A549 (cell line): ENCODE data around the gene LPO.

Experiments
- EP300 ChIP-seq, 2 experiments: fragments of >200 bp; sonication (Bioruptor Twin); formaldehyde crosslinking; IDR thresholded peaks; 2 replicates in 1 of 2; 3 replicates in 1 of 2; pipeline ENCODE4 v1.6.1; 2016 to 2017
- FOXS1 ChIP-seq: fragments of 250-450 bp; sonication (Bioruptor Pico); IDR thresholded peaks from 2 replicates; pipeline ENCODE4 v1.5.0; 2020; ENCODE audit warnings: mild to moderate bottlenecking, moderate library complexity
- GATA3 ChIP-seq: IDR thresholded peaks from 2 replicates; pipeline ENCODE4 v1.6.1; 2012; ENCODE audit warnings: borderline replicate concordance
- POLR2A ChIP-seq: IDR thresholded peaks from 2 replicates; pipeline ENCODE4 v1.6.1; 2012; ENCODE audit warnings: mild to moderate bottlenecking, low read length
- TF ChIP-seq, protein P1 (sequence below): fragments of >200 bp; sonication (Bioruptor Twin); formaldehyde crosslinking; IDR thresholded peaks from 3 replicates; pipeline ENCODE4 v1.5.1; 2016
- TF ChIP-seq, protein P2 (sequence below): fragments of 450-650 bp; IDR thresholded peaks from 2 replicates; pipeline ENCODE4 v1.6.1; 2014; ENCODE audit warnings: antibody characterized with exemption

GRCh38 chr17:58231641-58232040 lies 6.7 kb upstream of the LPO start:
- TF ChIP-seq, protein P1, sequence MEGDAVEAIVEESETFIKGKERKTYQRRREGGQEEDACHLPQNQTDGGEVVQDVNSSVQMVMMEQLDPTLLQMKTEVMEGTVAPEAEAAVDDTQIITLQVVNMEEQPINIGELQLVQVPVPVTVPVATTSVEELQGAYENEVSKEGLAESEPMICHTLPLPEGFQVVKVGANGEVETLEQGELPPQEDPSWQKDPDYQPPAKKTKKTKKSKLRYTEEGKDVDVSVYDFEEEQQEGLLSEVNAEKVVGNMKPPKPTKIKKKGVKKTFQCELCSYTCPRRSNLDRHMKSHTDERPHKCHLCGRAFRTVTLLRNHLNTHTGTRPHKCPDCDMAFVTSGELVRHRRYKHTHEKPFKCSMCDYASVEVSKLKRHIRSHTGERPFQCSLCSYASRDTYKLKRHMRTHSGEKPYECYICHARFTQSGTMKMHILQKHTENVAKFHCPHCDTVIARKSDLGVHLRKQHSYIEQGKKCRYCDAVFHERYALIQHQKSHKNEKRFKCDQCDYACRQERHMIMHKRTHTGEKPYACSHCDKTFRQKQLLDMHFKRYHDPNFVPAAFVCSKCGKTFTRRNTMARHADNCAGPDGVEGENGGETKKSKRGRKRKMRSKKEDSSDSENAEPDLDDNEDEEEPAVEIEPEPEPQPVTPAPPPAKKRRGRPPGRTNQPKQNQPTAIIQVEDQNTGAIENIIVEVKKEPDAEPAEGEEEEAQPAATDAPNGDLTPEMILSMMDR, result no peak
- TF ChIP-seq EP300 (IDR thresholded peaks at IDR 0.05) (no peak), POLR2A (no peak), GATA3 (no peak), FOXS1 (no peak)
- TF ChIP-seq, protein P2, sequence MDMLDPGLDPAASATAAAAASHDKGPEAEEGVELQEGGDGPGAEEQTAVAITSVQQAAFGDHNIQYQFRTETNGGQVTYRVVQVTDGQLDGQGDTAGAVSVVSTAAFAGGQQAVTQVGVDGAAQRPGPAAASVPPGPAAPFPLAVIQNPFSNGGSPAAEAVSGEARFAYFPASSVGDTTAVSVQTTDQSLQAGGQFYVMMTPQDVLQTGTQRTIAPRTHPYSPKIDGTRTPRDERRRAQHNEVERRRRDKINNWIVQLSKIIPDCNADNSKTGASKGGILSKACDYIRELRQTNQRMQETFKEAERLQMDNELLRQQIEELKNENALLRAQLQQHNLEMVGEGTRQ, result no peak
